Melanocyte of skin (primary cell): ENCODE measurements around the gene KCNJ15. TPM values are rescaled to one million over a fixed set of nuclear protein-coding genes. Genes with fewer than 3 reads are reported as not detected.

Source experiments
- total RNA-seq, 2 donors: library from RNA; depleted of rRNA; stranded (reverse); fragments of >200 nt; gene quantifications; 2 replicates each; pipeline ENCODE4 v1.2.3, GENCODE V29; 2012

The KCNJ15 gene
- not detected for total RNA-seq

DNA sequence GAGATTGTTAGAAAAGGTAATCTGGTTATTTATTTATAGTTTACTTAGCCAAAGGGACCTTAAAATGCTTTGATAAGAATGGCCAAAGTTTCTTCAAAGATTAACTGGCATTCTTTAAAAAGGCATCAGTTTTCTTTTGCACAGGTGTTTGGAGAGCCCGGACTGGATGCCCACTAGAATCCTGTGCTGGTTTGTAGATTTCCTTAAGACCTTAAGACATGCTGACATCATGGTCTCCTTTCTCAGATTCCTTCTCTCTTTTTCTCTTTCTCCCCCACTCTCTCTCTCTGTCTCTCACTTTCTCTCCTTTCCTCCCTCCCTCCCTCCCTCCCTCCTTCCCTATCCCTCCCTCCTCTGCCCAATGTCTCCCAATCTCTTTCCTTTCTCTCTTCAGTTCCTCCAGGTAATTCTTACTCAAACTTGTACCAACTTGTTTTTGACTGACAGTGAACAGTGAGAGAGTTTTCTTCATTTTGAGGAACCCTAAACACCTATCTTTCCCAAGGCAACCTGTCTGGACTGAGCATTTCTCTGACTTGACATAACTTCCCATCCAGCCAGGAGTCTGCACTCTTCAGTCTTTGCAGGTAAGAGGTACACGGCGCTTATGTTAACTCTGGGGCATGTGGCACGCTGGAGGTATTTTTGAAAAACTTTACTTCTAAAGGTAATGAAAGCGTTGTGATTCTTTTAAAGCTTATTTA is at the start of gene KCNJ15:
KCNJ15 (plus strand) TSS at position 393 of the 704 bp plus-strand sequence. CDS start 42,271 bp downstream, outside the sequence.

Other genes starting within 250 kb of the KCNJ15 start
- under 1 TPM in 1 of 2 donors, not detected in 1; 0.34 TPM for gene ERG, start 241.5 kb downstream of the KCNJ15 start, total RNA-seq